ENCODE data around the gene RHOC. TPM values are rescaled to one million over a fixed set of nuclear protein-coding genes. Genes with fewer than 3 reads are reported as not detected.

RHOC gene
- polyA plus RNA-seq, 1 of the 3 experiments (the other 2 are of a cell fraction), result 1,028 TPM

DNA sequence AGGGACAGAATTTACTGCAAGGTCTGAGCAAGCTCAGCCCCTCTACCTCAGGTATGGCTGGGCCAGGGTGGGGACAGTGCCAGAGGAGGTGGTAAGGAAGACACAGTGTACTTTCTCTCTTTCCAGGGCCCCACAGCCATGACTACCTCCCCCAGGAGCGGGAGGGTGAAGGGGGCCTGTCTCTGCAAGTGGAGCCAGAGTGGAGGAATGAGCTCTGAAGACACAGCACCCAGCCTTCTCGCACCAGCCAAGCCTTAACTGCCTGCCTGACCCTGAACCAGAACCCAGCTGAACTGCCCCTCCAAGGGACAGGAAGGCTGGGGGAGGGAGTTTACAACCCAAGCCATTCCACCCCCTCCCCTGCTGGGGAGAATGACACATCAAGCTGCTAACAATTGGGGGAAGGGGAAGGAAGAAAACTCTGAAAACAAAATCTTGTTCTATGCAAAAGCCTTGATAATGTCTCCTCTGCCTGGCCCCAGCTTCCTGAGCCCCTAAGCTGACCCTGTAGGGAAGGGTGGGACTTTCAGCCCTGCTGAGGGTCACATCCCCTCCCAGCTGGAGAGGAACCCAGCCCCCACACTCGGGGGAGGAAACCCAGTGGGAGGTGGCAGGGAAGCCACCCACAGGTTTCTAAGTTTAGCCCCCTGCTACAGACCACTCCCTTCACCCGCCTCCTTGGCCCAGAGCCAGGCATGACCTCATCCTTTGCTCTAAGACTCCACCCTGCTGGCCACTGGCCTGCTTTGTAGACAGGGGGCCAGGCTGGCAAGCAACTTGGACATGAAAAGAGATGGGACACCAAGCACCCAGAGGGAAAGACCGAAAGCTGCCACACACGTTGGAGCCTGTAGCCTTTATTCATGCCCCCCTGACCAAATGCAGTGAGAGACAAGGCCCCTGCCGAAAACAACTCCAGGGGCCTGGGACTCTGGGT is 6.4 kb downstream of the RHOC start (continued):
- TF ChIP-seq, protein P1, sequence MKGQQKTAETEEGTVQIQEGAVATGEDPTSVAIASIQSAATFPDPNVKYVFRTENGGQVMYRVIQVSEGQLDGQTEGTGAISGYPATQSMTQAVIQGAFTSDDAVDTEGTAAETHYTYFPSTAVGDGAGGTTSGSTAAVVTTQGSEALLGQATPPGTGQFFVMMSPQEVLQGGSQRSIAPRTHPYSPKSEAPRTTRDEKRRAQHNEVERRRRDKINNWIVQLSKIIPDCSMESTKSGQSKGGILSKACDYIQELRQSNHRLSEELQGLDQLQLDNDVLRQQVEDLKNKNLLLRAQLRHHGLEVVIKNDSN (IDR thresholded peaks at IDR 0.05; ENCODE audit: borderline replicate concordance, low read depth), result no peak

DNA sequence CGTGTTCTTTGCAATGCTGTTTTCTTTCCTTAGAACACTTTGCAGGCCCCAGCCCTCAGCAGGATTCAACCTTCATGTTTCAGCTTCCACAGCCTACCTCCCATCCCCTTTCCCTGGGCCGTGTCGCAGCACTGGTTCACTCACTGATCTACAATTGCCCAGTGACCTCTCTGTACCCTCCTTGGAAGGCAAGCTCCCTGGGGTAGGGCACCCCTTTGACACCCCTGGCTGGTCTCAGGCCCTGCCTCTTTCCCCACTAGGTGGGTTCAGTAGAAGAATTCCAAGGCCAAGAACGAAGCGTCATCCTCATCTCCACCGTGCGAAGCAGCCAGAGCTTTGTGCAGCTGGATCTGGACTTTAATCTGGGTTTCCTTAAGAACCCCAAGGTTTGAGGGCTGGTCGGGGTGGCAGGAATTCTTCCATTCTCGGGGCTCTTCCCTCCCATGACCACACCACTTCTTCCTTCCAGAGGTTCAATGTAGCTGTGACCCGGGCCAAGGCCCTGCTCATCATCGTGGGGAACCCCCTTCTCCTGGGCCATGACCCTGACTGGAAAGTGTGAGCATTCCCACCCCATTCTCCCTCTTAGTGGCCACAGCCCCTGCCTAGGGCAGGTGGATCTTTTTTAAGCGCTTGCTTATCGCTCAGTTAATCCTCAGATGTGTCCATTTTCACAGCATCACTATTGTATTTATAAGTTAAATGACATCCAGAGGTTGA is 7.3 kb downstream of the RHOC start:
- Histone ChIP-seq H3F3A (replicated peaks; ENCODE audit: insufficient read depth) (peaks cover 40% of the 10 kb centered on the region), H3K79me2 (ENCODE audit: insufficient read depth) (peaks cover 21% of the 10 kb centered on the region), H3K9me2 (no peaks in the 10 kb centered on the region), H3K4me1 (ENCODE audit: control insufficient read depth in 1 of 2, insufficient read depth in 2 of 2, low read depth in 1 of 2, low read length in 1 of 2) (peaks cover 35 to 46% of the 10 kb centered on the region in 2 experiments; a peak in 3 of 4 replicates), H2AFZ (ENCODE audit: low read depth) (no peak overlapping the region), H3K36me3 (replicated peaks in 1 of 2; ENCODE audit: control insufficient read depth in 1 of 2, insufficient read depth in 2 of 2, low read length in 1 of 2) (peaks cover 28 to 64% of the 10 kb centered on the region in 2 experiments), H3K9ac (peak overlapping the region; percentile 43; the same call in 1 of the 2 replicates), H3K27me3 (ENCODE audit: insufficient read depth) (no peaks in the 10 kb centered on the region), H3K4me3 (ENCODE audit: low read depth in 2 of 2, low read length in 1 of 2) (no peak overlapping the region), H3K9me3 (no peaks in the 10 kb centered on the region), H3K4me2 (peak overlapping the region; percentile 46; the same call in 1 of the 2 replicates), H4K20me1 (ENCODE audit: insufficient read depth) (peaks cover 10% of the 10 kb centered on the region), H3K27ac (ENCODE audit: low read depth in 2 of 2, low read length in 1 of 2) (peak overlapping the region in 1 of 2 experiments; percentile 90; a peak in 3 of 4 replicates)
- WGBS (ENCODE audit: low lambda C conversion rate), result 95% methylated on average over 11 of the region's 13 CpGs
- POLR2A ChIA-PET, result interaction anchor here (1.1 kb wide), 1 partner anchor 25 kb away, joined by 3 read pairs; the partner anchor contains the start of gene MOV10
- DNase-seq, result no peak
- TF ChIP-seq ELF1 (IDR thresholded peaks at IDR 0.05) (no peak), JUND (IDR thresholded peaks at IDR 0.05) (no peak), SMC3 (IDR thresholded peaks at IDR 0.05; ENCODE audit: low read depth, low read length) (no peak), GATA2 (CRISPR knock-in tag; IDR thresholded peaks at IDR 0.05) (no peak), POLR2AphosphoS5 (IDR thresholded peaks at IDR 0.05; ENCODE audit: low read depth, low read length) (no peak), NFIC (IDR thresholded peaks at IDR 0.05; ENCODE audit: borderline replicate concordance) (no peak), MEF2A (IDR thresholded peaks at IDR 0.05; ENCODE audit: borderline replicate concordance, low read depth) (no peak), YY1 (IDR thresholded peaks at IDR 0.05; ENCODE audit: low read depth) (no peak)
- TF ChIP-seq, protein P2, sequence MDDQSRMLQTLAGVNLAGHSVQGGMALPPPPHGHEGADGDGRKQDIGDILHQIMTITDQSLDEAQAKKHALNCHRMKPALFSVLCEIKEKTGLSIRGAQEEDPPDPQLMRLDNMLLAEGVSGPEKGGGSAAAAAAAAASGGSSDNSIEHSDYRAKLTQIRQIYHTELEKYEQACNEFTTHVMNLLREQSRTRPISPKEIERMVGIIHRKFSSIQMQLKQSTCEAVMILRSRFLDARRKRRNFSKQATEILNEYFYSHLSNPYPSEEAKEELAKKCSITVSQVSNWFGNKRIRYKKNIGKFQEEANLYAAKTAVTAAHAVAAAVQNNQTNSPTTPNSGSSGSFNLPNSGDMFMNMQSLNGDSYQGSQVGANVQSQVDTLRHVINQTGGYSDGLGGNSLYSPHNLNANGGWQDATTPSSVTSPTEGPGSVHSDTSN (IDR thresholded peaks at IDR 0.05), result no peak
- TF ChIP-seq, protein P3, sequence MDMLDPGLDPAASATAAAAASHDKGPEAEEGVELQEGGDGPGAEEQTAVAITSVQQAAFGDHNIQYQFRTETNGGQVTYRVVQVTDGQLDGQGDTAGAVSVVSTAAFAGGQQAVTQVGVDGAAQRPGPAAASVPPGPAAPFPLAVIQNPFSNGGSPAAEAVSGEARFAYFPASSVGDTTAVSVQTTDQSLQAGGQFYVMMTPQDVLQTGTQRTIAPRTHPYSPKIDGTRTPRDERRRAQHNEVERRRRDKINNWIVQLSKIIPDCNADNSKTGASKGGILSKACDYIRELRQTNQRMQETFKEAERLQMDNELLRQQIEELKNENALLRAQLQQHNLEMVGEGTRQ (IDR thresholded peaks at IDR 0.05; ENCODE audit: borderline replicate concordance, low read depth, low read length), result no peak
- CTCF ChIA-PET, result interaction anchor here (0.9 to 4.4 kb wide), 7 partner anchors 8 to 309 kb away, joined by 3 to 21 read pairs (median 6); partner anchors contain the start of genes PPM1J and ST7L

Data from SK-N-SH (cell line).